Measurements from ENCODE around the gene CHTF18. TPM values are rescaled to one million over a fixed set of nuclear protein-coding genes. Genes with fewer than 3 reads are reported as not detected.

CHTF18 gene
- total and polyA plus RNA-seq, 2 donors (not counting 3 experiments of a cell fraction or from before 2014, with no cell fraction given), result 33.0 to 69.5 TPM

- H3K4me1 ChIP-seq (ENCODE audit: control insufficient read depth, extremely low read depth, insufficient read depth, low read length), result no peaks in the 10 kb centered on the region
Measured at GRCh38 chr16:844638-845350, 56.4 kb downstream of the CHTF18 start.

GRCh38 chr16:845351-845745, 56.9 kb downstream of the CHTF18 start:
- Histone ChIP-seq H3K4me3 (replicated peaks in 1 of 3; ENCODE audit: insufficient read depth in 1 of 3, low read depth in 1 of 3, low read length in 3 of 3) (no peak overlapping the region), H3K79me2 (ENCODE audit: control insufficient read depth, insufficient read depth, low read length) (no peaks in the 10 kb centered on the region), H3K27ac (ENCODE audit: insufficient read depth, low read depth, low read length) (no peak overlapping the region), H4K20me1 (replicated peaks; ENCODE audit: control insufficient read depth, extremely low read depth, insufficient read depth, low read length) (no peaks in the 10 kb centered on the region), H3K4me2 (ENCODE audit: insufficient read depth, low read length) (no peak overlapping the region), H3K36me3 (ENCODE audit: control insufficient read depth in 2 of 2, extremely low read depth in 1 of 2, insufficient read depth in 2 of 2, low read length in 2 of 2) (no peaks in the 10 kb centered on the region), H3K9me3 (replicated peaks; ENCODE audit: control insufficient read depth, insufficient read depth, low read length) (peaks cover 1% of the 10 kb centered on the region), H2AFZ (ENCODE audit: low read depth, low read length) (no peak overlapping the region), H3K9ac (replicated peaks; ENCODE audit: extremely low read depth, insufficient read depth, low read length) (no peak overlapping the region), H3K27me3 (ENCODE audit: control insufficient read depth in 2 of 2, insufficient read depth in 2 of 2, low read length in 2 of 2) (no peaks in the 10 kb centered on the region), H3K4me1 (ENCODE audit: control insufficient read depth, extremely low read depth, insufficient read depth, low read length) (no peaks in the 10 kb centered on the region), H3K9me1 (replicated peaks; ENCODE audit: control insufficient read depth, extremely low read depth, insufficient read depth, low read length) (no peaks in the 10 kb centered on the region)
- DNase-seq (ENCODE audit: low read depth, low spot score), result no peak
- no peak for FAIRE-seq
- dilution Hi-C loops (cut with MboI; ENCODE audit: extremely low pct_ligation_motif_present, low sequenced_read_pairs) (no loop called here), intact Hi-C loops (cut with micrococcal nuclease) (no loop called here)
- CTCF ChIA-PET, result no interaction called here
- no peak for TF ChIP-seq EZH2 (IDR thresholded peaks at IDR 0.05; ENCODE audit: borderline replicate concordance, low read depth, low read length, severe bottlenecking)
- no peak for TF ChIP-seq POLR2A (IDR thresholded peaks at IDR 0.05; ENCODE audit: low read depth, low read length)
- no peak for TF ChIP-seq GATA2 (IDR thresholded peaks at IDR 0.05; ENCODE audit: insufficient read depth, insufficient read length, low read depth, low read length)
- no peak for TF ChIP-seq JUN (IDR thresholded peaks at IDR 0.05; ENCODE audit: borderline replicate concordance, insufficient read depth, insufficient read length, low read depth)
- TF ChIP-seq MAX (IDR thresholded peaks at IDR 0.05; ENCODE audit: insufficient read depth, insufficient read length), result no peak
- no peak for TF ChIP-seq POLR2AphosphoS5 (IDR thresholded peaks at IDR 0.05; ENCODE audit: insufficient read depth, low read depth, low read length)
- no peak for TF ChIP-seq FOS (IDR thresholded peaks at IDR 0.05; ENCODE audit: borderline replicate concordance, insufficient read depth, low read length)
- TF ChIP-seq, protein P1, sequence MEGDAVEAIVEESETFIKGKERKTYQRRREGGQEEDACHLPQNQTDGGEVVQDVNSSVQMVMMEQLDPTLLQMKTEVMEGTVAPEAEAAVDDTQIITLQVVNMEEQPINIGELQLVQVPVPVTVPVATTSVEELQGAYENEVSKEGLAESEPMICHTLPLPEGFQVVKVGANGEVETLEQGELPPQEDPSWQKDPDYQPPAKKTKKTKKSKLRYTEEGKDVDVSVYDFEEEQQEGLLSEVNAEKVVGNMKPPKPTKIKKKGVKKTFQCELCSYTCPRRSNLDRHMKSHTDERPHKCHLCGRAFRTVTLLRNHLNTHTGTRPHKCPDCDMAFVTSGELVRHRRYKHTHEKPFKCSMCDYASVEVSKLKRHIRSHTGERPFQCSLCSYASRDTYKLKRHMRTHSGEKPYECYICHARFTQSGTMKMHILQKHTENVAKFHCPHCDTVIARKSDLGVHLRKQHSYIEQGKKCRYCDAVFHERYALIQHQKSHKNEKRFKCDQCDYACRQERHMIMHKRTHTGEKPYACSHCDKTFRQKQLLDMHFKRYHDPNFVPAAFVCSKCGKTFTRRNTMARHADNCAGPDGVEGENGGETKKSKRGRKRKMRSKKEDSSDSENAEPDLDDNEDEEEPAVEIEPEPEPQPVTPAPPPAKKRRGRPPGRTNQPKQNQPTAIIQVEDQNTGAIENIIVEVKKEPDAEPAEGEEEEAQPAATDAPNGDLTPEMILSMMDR (IDR thresholded peaks at IDR 0.05; ENCODE audit: extremely low read depth in 1 of 2, insufficient read depth in 1 of 2, low read depth in 1 of 2, low read length in 2 of 2), result no peak
- no peak for TF ChIP-seq MYC (IDR thresholded peaks at IDR 0.05; ENCODE audit: low read depth, low read length)
- no TSS peak for BruUV-seq (replicated peaks)
- POLR2A ChIA-PET, result no interaction called here

More at GRCh38 chr16:844638-845350, 56.4 kb downstream of the CHTF18 start:
- POLR2A ChIA-PET, result no interaction called here
- no TSS peak for BruUV-seq (replicated peaks)
- Histone ChIP-seq H4K20me1 (replicated peaks; ENCODE audit: control insufficient read depth, extremely low read depth, insufficient read depth, low read length) (no peaks in the 10 kb centered on the region), H3K36me3 (ENCODE audit: control insufficient read depth in 2 of 2, extremely low read depth in 1 of 2, insufficient read depth in 2 of 2, low read length in 2 of 2) (no peaks in the 10 kb centered on the region), H3K27ac (ENCODE audit: insufficient read depth, low read depth, low read length) (no peak overlapping the region), H2AFZ (ENCODE audit: low read depth, low read length) (no peak overlapping the region), H3K27me3 (ENCODE audit: control insufficient read depth in 2 of 2, insufficient read depth in 2 of 2, low read length in 2 of 2) (no peaks in the 10 kb centered on the region), H3K9me3 (replicated peaks; ENCODE audit: control insufficient read depth, insufficient read depth, low read length) (no peaks in the 10 kb centered on the region), H3K79me2 (ENCODE audit: control insufficient read depth, insufficient read depth, low read length) (no peaks in the 10 kb centered on the region), H3K4me2 (ENCODE audit: insufficient read depth, low read length) (no peak overlapping the region), H3K4me3 (replicated peaks in 1 of 3; ENCODE audit: insufficient read depth in 1 of 3, low read depth in 1 of 3, low read length in 3 of 3) (no peak overlapping the region), H3K9ac (replicated peaks; ENCODE audit: extremely low read depth, insufficient read depth, low read length) (no peak overlapping the region), H3K9me1 (replicated peaks; ENCODE audit: control insufficient read depth, extremely low read depth, insufficient read depth, low read length) (no peaks in the 10 kb centered on the region)
- dilution Hi-C loops (cut with MboI; ENCODE audit: extremely low pct_ligation_motif_present, low sequenced_read_pairs), result no loop called here
- no peak for TF ChIP-seq POLR2AphosphoS5 (IDR thresholded peaks at IDR 0.05; ENCODE audit: insufficient read depth, low read depth, low read length)
- TF ChIP-seq EZH2 (IDR thresholded peaks at IDR 0.05; ENCODE audit: borderline replicate concordance, low read depth, low read length, severe bottlenecking), result no peak
- TF ChIP-seq GATA2 (IDR thresholded peaks at IDR 0.05; ENCODE audit: insufficient read depth, insufficient read length, low read depth, low read length), result no peak
- TF ChIP-seq JUN (IDR thresholded peaks at IDR 0.05; ENCODE audit: borderline replicate concordance, insufficient read depth, insufficient read length, low read depth), result no peak
- TF ChIP-seq MAX (IDR thresholded peaks at IDR 0.05; ENCODE audit: insufficient read depth, insufficient read length), result no peak
- CTCF ChIA-PET, result no interaction called here
- intact Hi-C loops (cut with micrococcal nuclease), result no loop called here
- FAIRE-seq (no peak), DNase-seq (ENCODE audit: low read depth, low spot score) (no peak)

Data from endothelial cell of umbilical vein (primary cell).